HG03064 (cell line): ENCODE measurements around the gene GPD1L.
"Not testable (repeated sequence)": the region's sequence is repeated elsewhere in the genome, so short reads cannot be mapped to it uniquely, and the experiment has no call there.

Experiments
- ATAC-seq: cut with Tn5 transposase; IDR thresholded peaks from one replicate; pipeline ENCODE4 v1.9.1; 2021; ENCODE audit warnings: low read depth; ENCODE audit not compliant: unreplicated experiment

Gene GPD1L

DNA sequence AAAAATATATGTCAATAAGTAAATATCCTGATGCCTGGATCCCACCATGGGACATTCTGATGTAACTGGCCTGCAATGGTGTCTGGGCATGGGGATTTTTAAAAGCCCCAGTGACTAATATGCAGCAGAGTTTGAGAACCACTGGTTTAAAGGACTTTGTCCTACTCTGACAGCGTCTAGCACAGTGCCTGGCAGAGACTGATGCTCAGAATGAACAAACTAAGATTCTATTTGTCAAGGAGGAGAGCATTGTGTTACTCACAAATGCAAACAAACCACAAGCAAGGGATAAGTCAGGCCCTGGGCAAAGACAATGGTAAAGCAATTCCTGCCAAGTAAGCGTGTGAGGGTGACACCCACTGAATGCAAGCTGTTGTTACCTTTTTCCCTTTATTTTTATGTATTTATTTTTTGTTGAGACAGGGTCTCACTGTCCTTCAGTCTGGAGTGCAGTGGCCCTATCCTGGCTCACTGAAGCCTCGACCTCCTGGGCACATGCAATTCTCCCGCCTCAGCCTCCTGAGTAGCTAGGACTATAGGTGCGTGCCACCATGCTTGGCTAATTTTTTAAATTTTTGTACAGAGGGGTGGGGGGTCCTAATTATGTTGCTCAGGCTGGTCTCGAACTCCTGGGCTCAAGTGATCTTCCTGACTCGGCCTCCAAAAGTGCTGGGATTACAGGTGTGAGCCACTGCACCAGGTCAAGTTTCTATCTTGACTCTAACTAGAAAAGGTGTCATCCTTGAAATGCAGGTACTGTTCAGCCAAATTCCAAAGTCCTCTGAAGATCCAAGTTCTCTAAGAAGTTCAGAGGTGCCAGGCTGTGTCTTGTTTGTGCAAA is 909 bp upstream of the GPD1L start:
- no peak for ATAC-seq

DNA sequence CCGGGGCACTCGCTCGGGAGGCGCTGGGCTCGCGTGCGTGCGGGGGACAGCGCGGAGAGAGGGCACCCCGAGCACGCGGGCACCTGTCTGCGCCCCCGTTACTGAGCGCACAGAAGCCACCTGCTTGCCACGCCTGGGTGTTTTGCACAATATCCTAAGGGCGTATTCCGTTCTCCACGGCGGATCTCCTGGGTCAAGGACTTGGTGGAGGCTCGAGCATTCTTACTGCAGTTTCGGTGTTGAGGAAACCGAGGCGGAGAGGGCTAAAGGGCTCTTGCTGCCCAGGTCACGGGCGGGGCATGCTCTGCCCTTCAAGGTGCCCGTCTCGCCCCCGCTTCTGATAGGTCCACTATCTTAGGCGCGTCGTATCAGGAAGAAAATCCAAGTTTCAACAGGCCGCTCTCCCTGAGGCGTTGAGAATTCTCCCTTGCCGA is 526 bp downstream of the GPD1L start:
- peak; percentile 22 for ATAC-seq

- ATAC-seq = not testable (repeated sequence)
Observed at GRCh38 chr3:32108224-32108623, 1.8 kb downstream of the GPD1L start.

GRCh38 chr3:32109256-32109655 is 2.8 kb downstream of the GPD1L start:
- ATAC-seq = no peak

GRCh38 chr3:32110233-32110760 is 3.9 kb downstream of the GPD1L start:
- no peak for ATAC-seq

GRCh38 chr3:32111560-32111959 is 5.1 kb downstream of the GPD1L start:
- no peak for ATAC-seq

- ATAC-seq = no peak
Observed at GRCh38 chr3:32113566-32113965, 7.1 kb downstream of the GPD1L start.

- ATAC-seq = no peak
Observed at GRCh38 chr3:32113981-32114545, 7.6 kb downstream of the GPD1L start.

DNA sequence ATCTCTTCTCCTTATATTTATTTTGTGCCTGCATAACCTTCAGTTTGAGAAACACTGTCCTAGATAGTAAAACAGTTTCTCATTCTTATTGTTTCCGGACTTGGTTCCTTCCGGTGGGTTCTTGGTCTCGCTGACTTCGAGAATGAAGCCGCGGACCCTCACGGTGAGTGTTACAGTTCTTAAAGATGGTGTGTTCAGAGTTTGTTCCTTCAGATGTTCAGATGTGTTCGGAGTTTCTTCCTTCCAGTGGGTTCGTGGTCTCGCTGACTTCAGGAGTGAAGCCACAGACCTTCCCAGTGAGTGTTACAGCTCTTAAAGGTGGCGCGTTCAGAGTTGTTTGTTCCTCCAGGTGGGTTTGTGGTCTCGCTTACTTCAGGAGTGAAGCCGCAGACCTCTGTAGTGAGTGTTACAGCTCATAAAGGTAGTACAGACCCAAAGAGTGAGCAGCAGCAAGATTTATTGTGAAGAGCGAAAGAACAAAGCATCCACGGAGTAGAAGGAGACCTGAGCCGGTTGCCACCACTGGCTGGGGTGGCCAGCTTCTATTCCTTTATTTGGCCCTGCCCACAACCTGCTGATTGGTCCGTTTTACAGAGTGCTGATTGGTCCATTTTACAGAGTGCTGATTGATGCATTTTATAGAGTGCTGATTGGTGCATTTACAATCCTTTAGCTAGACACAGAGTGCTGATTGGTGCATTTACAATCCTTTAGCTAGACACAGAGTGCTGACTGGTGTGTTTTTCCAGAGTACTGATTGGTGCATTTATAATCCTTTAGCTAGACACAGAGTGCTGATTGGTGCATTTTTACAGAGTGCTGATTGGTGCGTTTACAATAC is 8.3 kb downstream of the GPD1L start:
- not testable (repeated sequence) for ATAC-seq

- no peak for ATAC-seq
Observed at GRCh38 chr3:32117320-32117719, 10.9 kb downstream of the GPD1L start.

DNA sequence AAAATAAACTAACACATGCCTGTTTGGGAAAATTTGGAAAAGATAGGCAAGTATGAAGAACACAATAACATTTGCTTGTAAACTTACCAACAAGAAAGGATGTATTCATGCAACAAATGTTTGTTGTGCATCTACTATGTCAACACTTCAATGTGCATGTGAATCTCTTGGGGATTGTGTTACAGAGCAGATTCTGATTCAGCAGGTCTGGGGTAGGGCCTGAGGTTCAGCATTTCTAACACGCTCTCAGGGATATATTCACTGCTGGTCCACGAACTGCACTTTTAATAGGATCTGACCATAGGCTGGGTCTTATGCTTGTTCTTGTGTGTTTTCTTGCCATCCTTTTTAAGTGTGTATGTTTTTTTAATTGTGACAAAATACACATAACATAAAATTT is 11.8 kb downstream of the GPD1L start:
- ATAC-seq = no peak

DNA sequence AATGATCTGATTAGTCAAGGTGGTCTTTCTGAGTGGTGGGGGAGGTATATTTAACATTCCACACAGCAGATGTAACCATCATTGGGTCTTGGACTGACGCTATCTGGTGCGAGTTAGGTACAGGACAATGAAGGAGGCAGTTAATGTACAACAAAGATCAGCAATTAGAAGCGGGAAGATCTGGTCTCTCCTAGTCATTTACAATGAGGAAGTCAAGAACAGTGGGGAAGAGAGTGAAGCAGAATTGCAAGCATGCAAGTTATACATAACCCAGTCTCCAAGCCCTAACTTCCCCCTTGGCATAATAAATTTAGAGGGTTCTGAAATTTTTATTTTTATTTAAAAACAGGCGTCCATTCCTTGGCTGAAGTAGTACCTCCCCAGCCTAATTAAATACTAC is 14.1 kb downstream of the GPD1L start:
- no peak for ATAC-seq

DNA sequence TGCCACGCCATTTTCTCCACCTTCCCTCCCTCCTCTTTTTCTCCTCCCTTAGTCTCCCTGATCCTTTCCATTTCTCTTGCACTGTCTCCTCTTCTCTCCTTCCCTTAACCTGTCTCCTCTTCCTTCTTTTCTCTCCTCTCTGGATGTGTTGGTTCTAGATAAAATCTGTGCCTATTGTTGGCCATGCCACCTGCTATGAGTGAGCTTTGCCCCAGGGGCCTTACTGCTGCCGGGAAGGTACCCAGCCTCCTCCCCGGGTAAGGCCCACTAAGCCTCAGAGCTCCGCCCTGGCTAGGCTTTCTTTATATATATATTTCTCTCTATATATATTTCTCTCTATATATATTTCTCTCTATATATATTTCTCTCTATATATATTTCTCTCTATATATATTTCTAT is 14.7 kb downstream of the GPD1L start:
- ATAC-seq = no peak

DNA sequence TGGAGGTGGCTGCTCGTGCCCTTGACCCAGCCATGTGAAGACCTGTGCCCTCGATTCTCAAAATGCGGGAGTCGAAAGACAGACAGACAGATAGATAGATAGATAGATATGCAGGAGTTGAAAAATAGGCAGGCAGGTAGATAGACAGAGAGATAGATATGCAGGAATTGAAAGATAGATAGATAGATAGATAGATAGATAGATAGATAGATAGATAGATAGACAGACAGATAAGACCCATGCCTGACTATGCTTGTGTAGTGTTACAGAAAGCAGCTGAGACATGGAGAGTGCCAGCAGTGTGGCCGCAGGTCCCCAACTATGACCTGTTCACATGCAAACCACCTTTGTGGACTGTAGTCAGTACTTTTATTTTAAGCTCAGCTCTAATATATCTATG is 17.2 kb downstream of the GPD1L start:
- no peak for ATAC-seq

- ATAC-seq = no peak
Observed at GRCh38 chr3:32125012-32125411, 18.6 kb downstream of the GPD1L start.

GRCh38 chr3:32126305-32127015 is 20.0 kb downstream of the GPD1L start:
- ATAC-seq = no peak

DNA sequence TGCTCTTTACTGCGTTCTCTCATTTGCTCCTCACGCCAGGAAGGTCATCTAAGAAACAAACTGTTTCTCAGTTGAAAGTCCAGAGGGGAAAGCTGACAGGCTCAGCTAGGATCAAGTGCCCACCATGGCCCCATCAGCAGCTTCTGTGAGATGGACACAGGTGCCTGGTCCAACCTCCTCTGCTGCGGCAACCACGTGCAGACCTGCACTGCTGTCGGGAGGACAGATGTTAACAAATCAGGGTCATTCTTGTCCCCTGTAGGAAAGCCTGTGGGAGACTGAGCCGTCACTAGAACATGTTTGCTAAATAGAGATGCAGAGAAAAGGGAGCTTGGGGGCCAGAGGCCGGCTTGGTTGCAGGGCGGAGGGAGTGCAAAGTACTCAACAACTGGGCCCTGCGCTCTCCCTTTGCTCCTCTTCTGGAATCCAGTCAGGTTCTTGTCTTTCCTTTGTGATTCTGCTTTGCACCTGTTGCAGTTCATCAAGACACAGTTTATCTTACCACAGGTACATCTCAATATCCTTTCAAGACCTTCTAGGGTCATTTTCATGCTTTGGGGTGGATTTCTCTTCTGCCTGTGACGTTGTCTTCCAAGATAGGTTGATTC is 20.9 kb downstream of the GPD1L start:
- ATAC-seq = no peak

GRCh38 chr3:32128936-32129335 is 22.5 kb downstream of the GPD1L start:
- no peak for ATAC-seq

DNA sequence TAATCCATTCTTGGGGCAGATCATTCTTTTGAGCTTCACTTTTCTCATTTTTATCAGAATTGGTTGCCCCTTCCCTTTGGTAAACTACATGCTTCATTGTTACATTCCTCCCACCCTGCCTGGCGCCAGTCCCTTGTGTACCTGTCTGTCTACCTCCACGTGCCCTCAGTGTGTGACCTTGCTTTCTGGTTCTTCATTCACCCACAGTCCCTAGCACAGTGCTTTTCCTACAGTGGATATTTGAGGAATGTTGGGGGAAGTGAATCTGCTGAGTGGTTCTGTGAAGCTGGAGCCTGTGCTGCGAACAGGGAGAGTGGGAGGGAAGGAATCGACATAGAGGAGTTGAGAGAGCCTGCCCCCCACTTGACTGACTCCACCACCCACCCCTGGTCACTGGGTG is 23.4 kb downstream of the GPD1L start:
- no peak for ATAC-seq

DNA sequence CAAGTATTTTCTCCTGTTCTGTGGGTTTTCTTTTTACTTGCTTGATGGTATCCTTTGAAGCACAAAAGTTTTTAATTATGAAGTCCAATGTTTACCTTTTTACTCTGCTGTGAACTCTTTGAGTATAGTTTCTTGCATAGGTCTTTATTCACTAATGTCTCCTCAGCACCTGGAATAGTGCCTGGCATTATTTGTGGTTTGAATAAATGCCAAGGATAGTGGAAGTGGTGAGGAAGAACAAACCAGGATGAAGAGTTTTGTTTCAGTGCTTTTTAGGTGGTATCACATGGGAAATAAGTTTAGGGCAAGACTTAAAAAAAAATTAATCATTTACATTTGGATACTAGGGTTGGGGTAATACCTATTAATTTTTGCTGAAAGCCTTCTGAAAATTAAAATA is 25.7 kb downstream of the GPD1L start:
- no peak for ATAC-seq
